HepG2 (cell line): ENCODE results near the gene TRAPPC5. TPM values are rescaled to one million over a fixed set of nuclear protein-coding genes. Genes with fewer than 3 reads are reported as not detected.

Source experiments
- ATAC-seq: fragments of 200-7000 bp; cut with Tn5 transposase; 3 replicates; pipeline ENCODE4 v1.9.1; 2020; ENCODE audit warnings: mild to moderate bottlenecking, moderate library complexity
- BruUV-seq: library from RNA; stranded (reverse); fragments of 400-500 nt; replicated peaks from 2 replicates; lab custom pipeline; 2021; lab: Mats Ljungman, UMichigan
- CTCF ChIA-PET: fragments of 300-600 bp; formaldehyde crosslinking; extraction: SDS; loops from one replicate; lab custom pipeline; 2021; ENCODE audit warnings: low total read pairs, inconsistent platforms, low intra/inter-chr PET ratio; lab: Yijun Ruan, JAX
- POLR2A ChIA-PET: fragments of 350-600 bp; sonication (Branson Sonifier 250); formaldehyde crosslinking; loops from one replicate; lab custom pipeline; 2020; ENCODE audit warnings: antibody characterized with exemption, inconsistent platforms; lab: Yijun Ruan, JAX
- DNase-seq: peaks from one replicate; pipeline ENCODE4 v3.0.0-alpha.2; 2015; ENCODE audit warnings: low spot score
- FAIRE-seq: peaks from 3 replicates; lab custom pipeline; 2011; peaks lifted over from hg19 to GRCh38; lab: Jason Lieb, UNC
- H2AFZ ChIP-seq: one replicate; pipeline ENCODE4 v1.6.1; 2011; ENCODE audit warnings: low read length, inconsistent platforms
- H3K27ac ChIP-seq: fragments of 300-600 bp; 3 replicates; pipeline ENCODE4 v1.8.0; 2011; ENCODE audit warnings: mixed run types, mild to moderate bottlenecking, mixed read lengths, low read length, inconsistent platforms; ENCODE audit not compliant: insufficient read depth; ENCODE audit errors: extremely low read length
- H3K27me3 ChIP-seq, 2 experiments: fragments of 200-600 bp in 1 of 2; 2 replicates in 1 of 2; 3 replicates in 1 of 2; pipeline versions ENCODE4 v1.6.0 to v1.8.0; 2011; ENCODE audit warnings: low read length in 2 of 2, mild to moderate bottlenecking in 2 of 2, moderate library complexity in 2 of 2, inconsistent platforms in 1 of 2; ENCODE audit not compliant: insufficient read depth in 2 of 2, control insufficient read depth in 1 of 2
- H3K36me3 ChIP-seq, 2 experiments: fragments of 200-600 bp in 1 of 2; replicated peaks in 1 of 2; 2 replicates in 1 of 2; 3 replicates in 1 of 2; pipeline versions ENCODE4 v1.5.1 to v1.8.0; 2011; ENCODE audit warnings: low read length in 2 of 2, inconsistent platforms in 1 of 2; ENCODE audit not compliant: insufficient read depth in 2 of 2, control insufficient read depth in 1 of 2
- H3K4me1 ChIP-seq: 2 replicates; pipeline ENCODE4 v1.5.1; 2012; ENCODE audit warnings: low read length, inconsistent platforms; ENCODE audit not compliant: insufficient read depth
- H3K4me2 ChIP-seq: 2 replicates; pipeline ENCODE4 v1.6.0; 2011; ENCODE audit warnings: low read depth, low read length, inconsistent platforms
- H3K4me3 ChIP-seq, 3 experiments: fragments of 200-600 bp in 1 of 3; sonication (generic), shearing (Covaris generic) in 1 of 3; replicated peaks in 1 of 3; 2 replicates each; pipeline ENCODE4 v1.5.1; 2011 to 2016; ENCODE audit warnings: low read length in 3 of 3, inconsistent platforms in 2 of 3, low read depth in 2 of 3, mild to moderate bottlenecking in 2 of 3, control low read depth in 1 of 3, mixed read lengths in 1 of 3; ENCODE audit not compliant: insufficient read depth in 1 of 3
- H3K79me2 ChIP-seq: one replicate; pipeline ENCODE4 v1.6.1; 2011; ENCODE audit warnings: low read length, inconsistent platforms; ENCODE audit not compliant: insufficient read depth
- H3K9ac ChIP-seq: 2 replicates; pipeline ENCODE4 v1.6.0; 2011; ENCODE audit warnings: mild to moderate bottlenecking, low read depth, low read length, inconsistent platforms; ENCODE audit not compliant: insufficient read depth
- H3K9me3 ChIP-seq: 2 replicates; pipeline ENCODE4 v1.5.1; 2012; ENCODE audit warnings: mild to moderate bottlenecking, low read length
- H4K20me1 ChIP-seq: 2 replicates; pipeline ENCODE4 v1.6.0; 2011; ENCODE audit warnings: inconsistent platforms, mild to moderate bottlenecking, low read length, moderate library complexity; ENCODE audit not compliant: insufficient read depth
- FOXM1 ChIP-seq: sonication (generic); formaldehyde crosslinking; IDR thresholded peaks from 2 replicates; pipeline ENCODE4 v1.5.0; 2020; ENCODE audit warnings: missing genetic modification reagents
- MED8 ChIP-seq: sonication (generic); formaldehyde crosslinking; IDR thresholded peaks from 2 replicates; pipeline ENCODE4 v1.8.1; 2023; ENCODE audit warnings: mild to moderate bottlenecking, missing genetic modification reagents; ENCODE audit not compliant: insufficient replicate concordance
- MTF1 ChIP-seq: sonication (generic); formaldehyde crosslinking; IDR thresholded peaks from 2 replicates; pipeline ENCODE4 v1.5.0; 2020; ENCODE audit warnings: missing genetic modification reagents
- POGZ ChIP-seq: sonication (generic); formaldehyde crosslinking; IDR thresholded peaks from 2 replicates; pipeline ENCODE4 v1.4.0; 2020; ENCODE audit warnings: mild to moderate bottlenecking, missing genetic modification reagents
- RELA ChIP-seq: sonication (generic); formaldehyde crosslinking; IDR thresholded peaks from 2 replicates; pipeline ENCODE4 v1.4.0; 2020; ENCODE audit warnings: missing genetic modification reagents
- TMF1 ChIP-seq: sonication (generic); formaldehyde crosslinking; IDR thresholded peaks from 2 replicates; pipeline ENCODE4 v1.8.1; 2022; ENCODE audit warnings: low read depth, missing genetic modification reagents
- TP53 ChIP-seq: sonication (generic); formaldehyde crosslinking; conservative IDR thresholded peaks from 2 replicates; pipeline ENCODE4 v1.4.0; 2020; ENCODE audit warnings: missing genetic modification reagents
- ZFP62 ChIP-seq: sonication (generic); formaldehyde crosslinking; IDR thresholded peaks from 2 replicates; pipeline ENCODE4 v1.4.0; 2020; ENCODE audit warnings: missing genetic modification reagents
- ZKSCAN8 ChIP-seq: IDR thresholded peaks from 2 replicates; pipeline ENCODE4 v1.6.1; 2016; ENCODE audit warnings: borderline replicate concordance, missing genetic modification reagents, missing compliant biosample characterization
- ZNF333 ChIP-seq: sonication (generic); formaldehyde crosslinking; IDR thresholded peaks from 2 replicates; pipeline ENCODE4 v1.4.0; 2020; ENCODE audit warnings: mild to moderate bottlenecking, missing genetic modification reagents, borderline replicate concordance
- ZNF644 ChIP-seq: IDR thresholded peaks from 2 replicates; pipeline ENCODE4 v1.6.1; 2016; ENCODE audit warnings: low read depth
- ZNF703 ChIP-seq: sonication (generic); formaldehyde crosslinking; IDR thresholded peaks from 2 replicates; pipeline ENCODE4 v1.5.1; 2020; ENCODE audit warnings: missing genetic modification reagents, mild to moderate bottlenecking, moderate library complexity, borderline replicate concordance
- ZNF788 ChIP-seq: sonication (generic); formaldehyde crosslinking; IDR thresholded peaks from 2 replicates; pipeline ENCODE4 v1.5.0; 2020; ENCODE audit warnings: mild to moderate bottlenecking, missing genetic modification reagents, borderline replicate concordance
- ZNF839 ChIP-seq: sonication (generic); formaldehyde crosslinking; IDR thresholded peaks from 2 replicates; pipeline ENCODE4 v1.4.0; 2020; ENCODE audit warnings: missing genetic modification reagents, mild to moderate bottlenecking, borderline replicate concordance
- WGBS: methylation state at CpG from one replicate; pipeline ENCODE4 v1.1.6; 2017; ENCODE audit warnings: low lambda C conversion rate; 5-methylcytosine and 5-hydroxymethylcytosine counted together
- in situ Hi-C: cut with HindIII; loops from 2 replicates; pipeline ENCODE4 v1.10.0; 2017; ENCODE audit warnings: low pct_unique_long_range_greater_than_20kb; ENCODE audit not compliant: extremely low pct_ligation_motif_present
- intact Hi-C: fragments of 100-400 bp; cut with micrococcal nuclease; formaldehyde crosslinking; loops from one replicate; pipeline ENCODE4 v1.10.0; 2022; ENCODE audit not compliant: unreplicated experiment
- polyA plus RNA-seq, 8 experiments: library from polyadenylated mRNA; depleted of rRNA in 3 of 8; stranded (reverse) in 7 of 8; unstranded in 1 of 8; fragments of >200 nt; fragmentation: Illumina TruSeq in 4 of 8; extraction: Trizol in 4 of 8; gene quantifications; 2 replicates each; pipeline versions ENCODE4 v1.2.1 to v1.2.3, GENCODE V29; 2011 to 2016; ENCODE audit warnings: low read depth in 4 of 8, missing spikeins in 1 of 8, mixed read lengths in 1 of 8; ENCODE audit not compliant: insufficient read depth in 1 of 8
- total RNA-seq, 5 experiments: library from RNA; depleted of rRNA; stranded (reverse); fragments of >200 nt; fragmentation: Illumina TruSeq; extraction: Trizol; gene quantifications; 2 replicates each; pipeline ENCODE4 v1.2.3, GENCODE V29; 2016; ENCODE audit warnings: low read depth in 1 of 5
- TF ChIP-seq, protein P1 (sequence below): sonication (generic); formaldehyde crosslinking; IDR thresholded peaks from 2 replicates; pipeline ENCODE4 v1.8.1; 2023; ENCODE audit warnings: missing genetic modification reagents, mild to moderate bottlenecking, borderline replicate concordance
- TF ChIP-seq, protein P2 (sequence below): sonication (generic); formaldehyde crosslinking; IDR thresholded peaks from 2 replicates; pipeline ENCODE4 v1.4.0; 2020; ENCODE audit warnings: missing genetic modification reagents, borderline replicate concordance
- TF ChIP-seq, protein P3 (sequence below): sonication (generic); formaldehyde crosslinking; IDR thresholded peaks from 2 replicates; pipeline ENCODE4 v1.9.0; 2021; ENCODE audit warnings: missing genetic modification reagents, borderline replicate concordance
- TF ChIP-seq, protein P4 (sequence below): sonication (generic); formaldehyde crosslinking; IDR thresholded peaks from 2 replicates; pipeline ENCODE4 v1.8.1; 2023; ENCODE audit warnings: mild to moderate bottlenecking, moderate library complexity, missing genetic modification reagents

Gene TRAPPC5
- total and polyA plus RNA-seq, 2 of the 13 experiments (the other 11 are each of a cell fraction or from before 2014, with no cell fraction given): 38.5 to 78.7 TPM

DNA sequence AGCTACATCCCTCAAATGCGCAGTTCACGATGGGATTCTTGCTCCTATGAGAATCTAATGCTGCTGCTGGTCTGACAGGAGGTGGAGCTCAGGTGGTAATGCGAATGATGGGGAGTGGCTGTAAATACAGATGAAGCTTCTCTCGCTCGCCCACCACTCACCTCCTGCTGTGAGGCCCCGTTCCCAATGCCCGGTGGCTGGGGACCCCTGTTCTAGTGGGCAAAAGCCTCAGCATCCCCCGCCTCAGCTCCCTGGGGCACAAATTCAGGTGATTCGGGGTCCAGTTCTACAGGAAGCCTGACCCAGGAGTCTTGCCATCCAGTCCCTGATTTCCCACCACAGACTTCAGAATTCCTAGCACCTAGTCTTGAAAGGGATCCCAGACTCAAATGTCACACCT lies 8.1 kb upstream of the TRAPPC5 start:
- WGBS: 28% methylated on average over 5 of the region's 9 CpGs
- TF ChIP-seq ZNF333 (CRISPR knock-in tag) (no peak), RELA (CRISPR knock-in tag) (no peak), ZNF839 (CRISPR knock-in tag) (no peak), ZNF703 (CRISPR knock-in tag) (no peak), POGZ (CRISPR knock-in tag) (no peak), ZFP62 (CRISPR knock-in tag) (no peak), TMF1 (CRISPR knock-in tag) (no peak), MTF1 (no peak), MED8 (no peak), TP53 (CRISPR knock-in tag) (no peak), ZNF644 (no peak), ZNF788 (CRISPR knock-in tag) (no peak), FOXM1 (CRISPR knock-in tag) (no peak), ZKSCAN8 (no peak)
- TF ChIP-seq, protein P1, sequence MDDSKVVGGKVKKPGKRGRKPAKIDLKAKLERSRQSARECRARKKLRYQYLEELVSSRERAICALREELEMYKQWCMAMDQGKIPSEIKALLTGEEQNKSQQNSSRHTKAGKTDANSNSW (CRISPR knock-in tag): no peak
- TF ChIP-seq, protein P2, sequence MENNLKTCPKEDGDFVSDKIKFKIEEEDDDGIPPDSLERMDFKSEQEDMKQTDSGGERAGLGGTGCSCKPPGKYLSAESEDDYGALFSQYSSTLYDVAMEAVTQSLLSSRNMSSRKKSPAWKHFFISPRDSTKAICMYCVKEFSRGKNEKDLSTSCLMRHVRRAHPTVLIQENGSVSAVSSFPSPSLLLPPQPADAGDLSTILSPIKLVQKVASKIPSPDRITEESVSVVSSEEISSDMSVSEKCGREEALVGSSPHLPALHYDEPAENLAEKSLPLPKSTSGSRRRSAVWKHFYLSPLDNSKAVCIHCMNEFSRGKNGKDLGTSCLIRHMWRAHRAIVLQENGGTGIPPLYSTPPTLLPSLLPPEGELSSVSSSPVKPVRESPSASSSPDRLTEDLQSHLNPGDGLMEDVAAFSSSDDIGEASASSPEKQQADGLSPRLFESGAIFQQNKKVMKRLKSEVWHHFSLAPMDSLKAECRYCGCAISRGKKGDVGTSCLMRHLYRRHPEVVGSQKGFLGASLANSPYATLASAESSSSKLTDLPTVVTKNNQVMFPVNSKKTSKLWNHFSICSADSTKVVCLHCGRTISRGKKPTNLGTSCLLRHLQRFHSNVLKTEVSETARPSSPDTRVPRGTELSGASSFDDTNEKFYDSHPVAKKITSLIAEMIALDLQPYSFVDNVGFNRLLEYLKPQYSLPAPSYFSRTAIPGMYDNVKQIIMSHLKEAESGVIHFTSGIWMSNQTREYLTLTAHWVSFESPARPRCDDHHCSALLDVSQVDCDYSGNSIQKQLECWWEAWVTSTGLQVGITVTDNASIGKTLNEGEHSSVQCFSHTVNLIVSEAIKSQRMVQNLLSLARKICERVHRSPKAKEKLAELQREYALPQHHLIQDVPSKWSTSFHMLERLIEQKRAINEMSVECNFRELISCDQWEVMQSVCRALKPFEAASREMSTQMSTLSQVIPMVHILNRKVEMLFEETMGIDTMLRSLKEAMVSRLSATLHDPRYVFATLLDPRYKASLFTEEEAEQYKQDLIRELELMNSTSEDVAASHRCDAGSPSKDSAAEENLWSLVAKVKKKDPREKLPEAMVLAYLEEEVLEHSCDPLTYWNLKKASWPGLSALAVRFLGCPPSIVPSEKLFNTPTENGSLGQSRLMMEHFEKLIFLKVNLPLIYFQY (CRISPR knock-in tag): no peak
- TF ChIP-seq, protein P3, sequence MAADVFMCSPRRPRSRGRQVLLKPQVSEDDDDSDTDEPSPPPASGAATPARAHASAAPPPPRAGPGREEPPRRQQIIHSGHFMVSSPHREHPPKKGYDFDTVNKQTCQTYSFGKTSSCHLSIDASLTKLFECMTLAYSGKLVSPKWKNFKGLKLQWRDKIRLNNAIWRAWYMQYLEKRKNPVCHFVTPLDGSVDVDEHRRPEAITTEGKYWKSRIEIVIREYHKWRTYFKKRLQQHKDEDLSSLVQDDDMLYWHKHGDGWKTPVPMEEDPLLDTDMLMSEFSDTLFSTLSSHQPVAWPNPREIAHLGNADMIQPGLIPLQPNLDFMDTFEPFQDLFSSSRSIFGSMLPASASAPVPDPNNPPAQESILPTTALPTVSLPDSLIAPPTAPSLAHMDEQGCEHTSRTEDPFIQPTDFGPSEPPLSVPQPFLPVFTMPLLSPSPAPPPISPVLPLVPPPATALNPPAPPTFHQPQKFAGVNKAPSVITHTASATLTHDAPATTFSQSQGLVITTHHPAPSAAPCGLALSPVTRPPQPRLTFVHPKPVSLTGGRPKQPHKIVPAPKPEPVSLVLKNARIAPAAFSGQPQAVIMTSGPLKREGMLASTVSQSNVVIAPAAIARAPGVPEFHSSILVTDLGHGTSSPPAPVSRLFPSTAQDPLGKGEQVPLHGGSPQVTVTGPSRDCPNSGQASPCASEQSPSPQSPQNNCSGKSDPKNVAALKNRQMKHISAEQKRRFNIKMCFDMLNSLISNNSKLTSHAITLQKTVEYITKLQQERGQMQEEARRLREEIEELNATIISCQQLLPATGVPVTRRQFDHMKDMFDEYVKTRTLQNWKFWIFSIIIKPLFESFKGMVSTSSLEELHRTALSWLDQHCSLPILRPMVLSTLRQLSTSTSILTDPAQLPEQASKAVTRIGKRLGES: no peak
- TF ChIP-seq, protein P4, sequence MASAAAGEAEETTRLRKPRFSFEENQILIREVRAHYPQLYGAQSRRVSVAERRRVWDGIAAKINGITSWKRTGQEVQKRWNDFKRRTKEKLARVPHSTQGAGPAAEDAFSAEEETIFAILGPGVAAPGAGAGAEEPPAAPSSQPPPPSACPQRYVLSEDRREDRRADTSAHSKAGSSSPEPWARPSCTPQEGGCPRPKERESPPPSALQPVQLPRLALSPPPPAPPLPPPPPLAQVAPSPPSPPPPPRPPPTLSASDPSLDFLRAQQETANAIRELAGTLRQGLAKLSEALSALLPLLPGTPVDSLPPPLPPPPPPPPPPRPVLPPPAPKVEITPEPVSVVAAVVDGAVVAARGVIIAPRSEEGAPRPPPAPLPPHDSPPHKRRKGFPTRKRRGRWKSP (CRISPR knock-in tag): no peak

More for the DNA sequence above, 8.1 kb upstream of the TRAPPC5 start:
- ATAC-seq (no peak), FAIRE-seq (no peak), DNase-seq (no peak)
- H3K27ac ChIP-seq: no peak overlapping the region
- intact Hi-C loops (no loop called here), in situ Hi-C loops (no loop called here)
- no peaks in the 10 kb centered on the region for H3K9me3 ChIP-seq
- CTCF ChIA-PET: no interaction called here
- no peak overlapping the region for H3K4me3 ChIP-seq
- H3K27me3 ChIP-seq: peaks cover 3 to 36% of the 10 kb centered on the region in 2 experiments; a peak in 2 of 5 replicates
- H3K9ac ChIP-seq: no peak overlapping the region
- no peak overlapping the region for H2AFZ ChIP-seq
- no peaks in the 10 kb centered on the region for H4K20me1 ChIP-seq
- H3K36me3 ChIP-seq: no peaks in the 10 kb centered on the region
- H3K79me2 ChIP-seq: no peaks in the 10 kb centered on the region
- BruUV-seq: no TSS peak
- POLR2A ChIA-PET: no interaction called here
- no peak overlapping the region for H3K4me2 ChIP-seq
- peaks cover under 1% of the 10 kb centered on the region; the same call in 1 of the 2 replicates for H3K4me1 ChIP-seq
